ENCODE data around the gene PDE11A. TPM values are rescaled to one million over a fixed set of nuclear protein-coding genes. Genes with fewer than 3 reads are reported as not detected.

The PDE11A gene
- total RNA-seq, 1 experiment from 2014 or later, result 0.61 TPM

DNA sequence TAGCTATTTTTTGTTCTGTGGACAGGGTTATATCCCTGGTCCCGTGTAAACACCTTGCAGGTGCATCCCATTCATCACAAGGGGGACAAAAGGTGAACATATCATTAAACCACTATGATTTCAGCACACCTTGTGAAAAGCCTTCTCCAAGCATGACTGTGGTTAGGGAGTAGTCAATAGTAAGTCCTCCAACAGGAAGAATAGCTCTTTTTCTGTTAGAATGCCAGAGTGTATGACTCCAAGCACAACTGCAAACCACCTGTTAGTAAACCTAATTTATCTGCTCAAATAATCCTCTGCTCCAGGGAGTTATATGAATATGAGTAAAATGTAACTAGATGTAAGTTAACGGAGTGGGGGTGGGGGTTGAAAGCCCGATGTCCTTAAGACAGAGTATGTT is 439.5 kb downstream of the PDE11A start:
- ChIA-PET CTCF (no interaction called here), POLR2A (no interaction called here), RAD21 (ENCODE audit: low non-redundant PET in 1 of 2, low total read pairs in 2 of 2, uncharacterized antibody in 2 of 2, unreplicated experiment in 2 of 2) (no interaction called here)
- H3K9me3 ChIP-seq (ENCODE audit: control insufficient read depth in 1 of 2, insufficient read depth in 1 of 2, low read depth in 1 of 2, low read length in 2 of 2), result no peaks in the 10 kb centered on the region
- H3K4me2 ChIP-seq (ENCODE audit: low read length), result no peak overlapping the region
- no peaks in the 10 kb centered on the region for H3K27me3 ChIP-seq (ENCODE audit: insufficient read depth, low read length)
- H3K9ac ChIP-seq (ENCODE audit: low read length), result no peak overlapping the region
- intact Hi-C loops (cut with micrococcal nuclease), result no loop called here
- no peak overlapping the region for H2AFZ ChIP-seq (ENCODE audit: low read depth, low read length, poor library complexity, severe bottlenecking)
- no peaks in the 10 kb centered on the region for H3K36me3 ChIP-seq (ENCODE audit: control insufficient read depth in 1 of 2, insufficient read depth in 2 of 2, low read length in 2 of 2)
- H3K9me2 ChIP-seq (ENCODE audit: insufficient read depth), result no peaks in the 10 kb centered on the region
- no peaks in the 10 kb centered on the region for H4K20me1 ChIP-seq (ENCODE audit: insufficient read depth)
- no peak overlapping the region for H3K4me3 ChIP-seq (replicated peaks in 1 of 2; ENCODE audit: low read depth in 1 of 2, low read length in 2 of 2)
- no peaks in the 10 kb centered on the region for H3K4me1 ChIP-seq (ENCODE audit: control insufficient read depth in 1 of 2, insufficient read depth in 2 of 2, low read length in 2 of 2)
- H3K79me2 ChIP-seq (ENCODE audit: insufficient read depth, low read length), result no peaks in the 10 kb centered on the region
- BruUV-seq (replicated peaks), result no TSS peak
- no peak for TF ChIP-seq EZH2phosphoT487 (IDR thresholded peaks at IDR 0.05; ENCODE audit: borderline replicate concordance)
- TF ChIP-seq ELF1 (IDR thresholded peaks at IDR 0.05; ENCODE audit: borderline replicate concordance, low read depth), result no peak
- TF ChIP-seq TCF7L2 (IDR thresholded peaks at IDR 0.05; ENCODE audit: borderline replicate concordance, extremely low read depth, insufficient read depth, insufficient read length), result no peak
- no peak for TF ChIP-seq POLR2AphosphoS5 (IDR thresholded peaks at IDR 0.05; ENCODE audit: low read depth, low read length)
- no peak for TF ChIP-seq EZH2 (IDR thresholded peaks at IDR 0.05)
- TF ChIP-seq ZNF274 (IDR thresholded peaks at IDR 0.05; ENCODE audit: low read depth, low read length), result no peak
- TF ChIP-seq CBX3 (IDR thresholded peaks at IDR 0.05; ENCODE audit: low read depth), result no peak
- DNase-seq (ENCODE audit: low read depth, low spot score) (no peak), ATAC-seq (no peak)
- no peak overlapping the region for H3K27ac ChIP-seq (ENCODE audit: low read depth, low read length)

GRCh38 chr2:177631680-177632079 is 440.9 kb downstream of the PDE11A start:
- DNase-seq (ENCODE audit: low read depth, low spot score) (no peak), ATAC-seq (no peak)
- RAD21 ChIA-PET (ENCODE audit: low non-redundant PET in 1 of 2, low total read pairs in 2 of 2, uncharacterized antibody in 2 of 2, unreplicated experiment in 2 of 2), result no interaction called here
- H3K4me1 ChIP-seq (ENCODE audit: control insufficient read depth in 1 of 2, insufficient read depth in 2 of 2, low read length in 2 of 2), result no peaks in the 10 kb centered on the region
- H4K20me1 ChIP-seq (ENCODE audit: insufficient read depth), result no peaks in the 10 kb centered on the region
- no TSS peak for BruUV-seq (replicated peaks)
- H3K4me2 ChIP-seq (ENCODE audit: low read length), result no peak overlapping the region
- POLR2A ChIA-PET, result no interaction called here
- no peak overlapping the region for H3K9ac ChIP-seq (ENCODE audit: low read length)
- no peak overlapping the region for H3K4me3 ChIP-seq (replicated peaks in 1 of 2; ENCODE audit: low read depth in 1 of 2, low read length in 2 of 2)
- H3K9me3 ChIP-seq (ENCODE audit: control insufficient read depth in 1 of 2, insufficient read depth in 1 of 2, low read depth in 1 of 2, low read length in 2 of 2), result no peaks in the 10 kb centered on the region
- H3K9me2 ChIP-seq (ENCODE audit: insufficient read depth), result no peaks in the 10 kb centered on the region
- no peaks in the 10 kb centered on the region for H3K36me3 ChIP-seq (ENCODE audit: control insufficient read depth in 1 of 2, insufficient read depth in 2 of 2, low read length in 2 of 2)
- CTCF ChIA-PET, result no interaction called here
- no peak overlapping the region for H3K27ac ChIP-seq (ENCODE audit: low read depth, low read length)
- intact Hi-C loops (cut with micrococcal nuclease), result no loop called here
- H3K27me3 ChIP-seq (ENCODE audit: insufficient read depth, low read length), result no peaks in the 10 kb centered on the region
- no peak overlapping the region for H2AFZ ChIP-seq (ENCODE audit: low read depth, low read length, poor library complexity, severe bottlenecking)
- no peaks in the 10 kb centered on the region for H3K79me2 ChIP-seq (ENCODE audit: insufficient read depth, low read length)
- TF ChIP-seq YY1 (IDR thresholded peaks at IDR 0.05; ENCODE audit: extremely low read depth, insufficient replicate concordance, low read depth, low read length) (no peak), ELF1 (IDR thresholded peaks at IDR 0.05; ENCODE audit: borderline replicate concordance, low read depth) (no peak), EZH2phosphoT487 (IDR thresholded peaks at IDR 0.05; ENCODE audit: borderline replicate concordance) (no peak), POLR2AphosphoS5 (IDR thresholded peaks at IDR 0.05; ENCODE audit: low read depth, low read length) (no peak), ATF3 (IDR thresholded peaks at IDR 0.05) (no peak), ZNF274 (IDR thresholded peaks at IDR 0.05; ENCODE audit: low read depth, low read length) (no peak), SIN3A (IDR thresholded peaks at IDR 0.05; ENCODE audit: low read depth) (no peak), FOSL1 (IDR thresholded peaks at IDR 0.05; ENCODE audit: low read depth) (no peak), EGR1 (IDR thresholded peaks at IDR 0.05; ENCODE audit: low read depth) (no peak)
- TF ChIP-seq, protein P1, sequence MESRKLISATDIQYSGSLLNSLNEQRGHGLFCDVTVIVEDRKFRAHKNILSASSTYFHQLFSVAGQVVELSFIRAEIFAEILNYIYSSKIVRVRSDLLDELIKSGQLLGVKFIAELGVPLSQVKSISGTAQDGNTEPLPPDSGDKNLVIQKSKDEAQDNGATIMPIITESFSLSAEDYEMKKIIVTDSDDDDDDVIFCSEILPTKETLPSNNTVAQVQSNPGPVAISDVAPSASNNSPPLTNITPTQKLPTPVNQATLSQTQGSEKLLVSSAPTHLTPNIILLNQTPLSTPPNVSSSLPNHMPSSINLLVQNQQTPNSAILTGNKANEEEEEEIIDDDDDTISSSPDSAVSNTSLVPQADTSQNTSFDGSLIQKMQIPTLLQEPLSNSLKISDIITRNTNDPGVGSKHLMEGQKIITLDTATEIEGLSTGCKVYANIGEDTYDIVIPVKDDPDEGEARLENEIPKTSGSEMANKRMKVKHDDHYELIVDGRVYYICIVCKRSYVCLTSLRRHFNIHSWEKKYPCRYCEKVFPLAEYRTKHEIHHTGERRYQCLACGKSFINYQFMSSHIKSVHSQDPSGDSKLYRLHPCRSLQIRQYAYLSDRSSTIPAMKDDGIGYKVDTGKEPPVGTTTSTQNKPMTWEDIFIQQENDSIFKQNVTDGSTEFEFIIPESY (IDR thresholded peaks at IDR 0.05; ENCODE audit: extremely low read depth, insufficient replicate concordance, low read length), result no peak
- TF ChIP-seq, protein P2, sequence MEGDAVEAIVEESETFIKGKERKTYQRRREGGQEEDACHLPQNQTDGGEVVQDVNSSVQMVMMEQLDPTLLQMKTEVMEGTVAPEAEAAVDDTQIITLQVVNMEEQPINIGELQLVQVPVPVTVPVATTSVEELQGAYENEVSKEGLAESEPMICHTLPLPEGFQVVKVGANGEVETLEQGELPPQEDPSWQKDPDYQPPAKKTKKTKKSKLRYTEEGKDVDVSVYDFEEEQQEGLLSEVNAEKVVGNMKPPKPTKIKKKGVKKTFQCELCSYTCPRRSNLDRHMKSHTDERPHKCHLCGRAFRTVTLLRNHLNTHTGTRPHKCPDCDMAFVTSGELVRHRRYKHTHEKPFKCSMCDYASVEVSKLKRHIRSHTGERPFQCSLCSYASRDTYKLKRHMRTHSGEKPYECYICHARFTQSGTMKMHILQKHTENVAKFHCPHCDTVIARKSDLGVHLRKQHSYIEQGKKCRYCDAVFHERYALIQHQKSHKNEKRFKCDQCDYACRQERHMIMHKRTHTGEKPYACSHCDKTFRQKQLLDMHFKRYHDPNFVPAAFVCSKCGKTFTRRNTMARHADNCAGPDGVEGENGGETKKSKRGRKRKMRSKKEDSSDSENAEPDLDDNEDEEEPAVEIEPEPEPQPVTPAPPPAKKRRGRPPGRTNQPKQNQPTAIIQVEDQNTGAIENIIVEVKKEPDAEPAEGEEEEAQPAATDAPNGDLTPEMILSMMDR (IDR thresholded peaks at IDR 0.05 in 2 of 3, conservative IDR thresholded peaks at IDR 0.05 in 1 of 3; ENCODE audit: borderline replicate concordance in 1 of 3, insufficient read depth in 1 of 3, low read depth in 2 of 3, low read length in 2 of 3), result no peak
